Stimulated activated CD8-positive, alpha-beta memory T cell treated with anti-CD3 and anti-CD28 coated beads, Interleukin-4, amount 100 ng/mL, for 4 hours (primary cell): ENCODE data around the gene KCNIP2.
"Not testable (repeated sequence)": the region's sequence is repeated elsewhere in the genome, so short reads cannot be mapped to it uniquely, and the experiment has no call there.

ENCODE experiments used
- DNase-seq, 2 donors: peaks; one replicate each; pipeline ENCODE4 v3.0.0-alpha.2; 2020; ENCODE audit warnings: low read depth in 2 of 2, low spot score in 1 of 2

KCNIP2 gene

DNA sequence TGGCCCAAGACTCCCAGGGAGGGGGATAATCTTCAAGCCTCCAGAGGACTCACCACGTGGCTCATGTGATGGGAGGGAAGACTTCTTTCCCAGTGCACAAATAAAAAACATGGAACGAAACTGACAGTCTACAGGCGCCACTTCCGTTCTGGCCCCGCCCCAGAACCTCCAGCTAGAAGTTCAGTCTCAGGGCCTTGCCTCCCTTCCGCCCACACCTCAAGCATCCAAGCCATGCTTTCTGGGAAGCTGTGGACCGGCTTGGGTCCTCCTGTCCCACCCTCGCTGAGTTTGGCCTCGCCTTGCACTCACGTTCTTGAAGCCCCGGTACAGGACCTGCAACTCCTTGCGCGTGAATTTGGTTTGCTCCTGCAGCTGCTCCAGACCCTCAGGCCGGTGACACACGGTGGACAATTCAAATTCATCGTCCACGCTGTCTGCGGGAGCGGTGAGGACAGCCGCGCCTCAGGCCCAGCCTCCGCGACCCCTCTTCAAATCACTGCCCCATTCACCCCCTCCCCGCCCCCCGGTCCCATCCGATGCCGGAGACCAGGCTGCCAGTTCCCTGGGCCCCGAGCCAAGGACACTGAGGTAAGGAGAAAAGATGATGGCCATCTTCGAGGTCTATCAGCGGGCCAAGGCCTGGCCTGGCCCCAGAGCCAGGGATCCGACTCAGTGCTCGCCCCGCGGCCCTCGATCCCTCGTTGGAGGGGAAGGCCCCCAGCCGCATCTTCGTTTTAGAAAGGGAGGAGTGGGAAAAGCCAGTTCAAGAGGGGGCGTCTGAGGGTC lies 14.6 kb downstream of the KCNIP2 start:
- no peak for DNase-seq

DNA sequence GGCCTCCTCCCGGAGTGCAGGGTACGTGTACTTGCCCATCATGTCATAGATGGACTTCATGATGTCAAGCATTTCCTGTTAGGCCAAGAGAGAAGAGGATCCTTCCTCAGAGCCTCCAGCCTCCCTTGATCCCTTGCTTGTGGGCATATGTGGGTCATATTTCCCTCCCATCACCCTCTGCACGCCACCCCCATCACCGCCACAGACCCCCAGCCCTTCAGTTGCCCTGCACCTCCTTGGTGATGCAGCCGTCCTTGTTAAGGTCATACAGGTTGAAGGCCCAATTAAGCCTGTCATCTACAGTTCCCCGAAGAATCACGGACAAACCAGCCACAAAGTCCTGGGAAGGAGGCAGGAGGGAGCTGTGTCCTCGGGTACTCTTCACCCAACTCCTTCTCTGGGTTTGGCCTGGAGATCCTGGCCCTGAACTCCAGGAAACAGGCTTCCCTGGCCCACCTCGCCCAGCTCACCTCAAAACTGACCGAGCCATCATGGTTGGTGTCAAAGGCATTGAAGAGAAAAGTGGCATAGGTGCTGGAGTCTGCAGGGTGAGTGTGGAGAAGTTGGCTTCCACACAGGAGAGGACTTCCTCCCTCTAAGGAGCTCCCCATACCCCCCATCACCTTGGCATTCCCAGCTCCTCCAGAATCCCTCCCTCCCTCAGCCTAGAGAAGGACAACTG lies 15.5 kb downstream of the KCNIP2 start:
- no peak for DNase-seq

DNA sequence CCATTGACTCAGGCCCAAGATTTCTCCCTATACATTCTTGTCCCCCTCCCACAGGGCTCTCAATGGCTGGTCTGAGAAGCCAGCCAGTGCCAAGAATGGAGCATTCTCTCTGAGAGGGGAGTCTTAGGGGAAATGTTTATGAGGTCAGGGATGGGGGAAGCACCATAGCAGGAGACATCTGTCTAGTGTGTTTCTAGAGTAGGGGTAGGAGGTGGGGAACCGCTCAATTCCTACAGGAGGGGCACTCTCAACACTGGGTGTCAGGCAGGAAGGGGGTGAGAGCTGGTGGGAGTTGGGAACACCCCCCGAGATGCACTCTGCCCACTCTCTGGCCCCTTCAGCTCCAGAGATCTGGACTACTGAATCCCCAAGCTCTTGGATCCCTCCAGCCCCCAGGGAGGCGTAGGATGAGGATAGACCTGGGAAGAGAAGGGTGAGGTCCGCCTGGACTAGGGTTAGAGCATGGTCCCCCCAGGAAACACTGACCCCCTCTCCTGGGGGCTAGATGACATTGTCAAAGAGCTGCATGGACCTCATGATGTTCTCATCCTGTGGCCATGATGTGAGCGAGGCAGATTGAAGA lies 16.7 kb downstream of the KCNIP2 start:
- no peak for DNase-seq

DNA sequence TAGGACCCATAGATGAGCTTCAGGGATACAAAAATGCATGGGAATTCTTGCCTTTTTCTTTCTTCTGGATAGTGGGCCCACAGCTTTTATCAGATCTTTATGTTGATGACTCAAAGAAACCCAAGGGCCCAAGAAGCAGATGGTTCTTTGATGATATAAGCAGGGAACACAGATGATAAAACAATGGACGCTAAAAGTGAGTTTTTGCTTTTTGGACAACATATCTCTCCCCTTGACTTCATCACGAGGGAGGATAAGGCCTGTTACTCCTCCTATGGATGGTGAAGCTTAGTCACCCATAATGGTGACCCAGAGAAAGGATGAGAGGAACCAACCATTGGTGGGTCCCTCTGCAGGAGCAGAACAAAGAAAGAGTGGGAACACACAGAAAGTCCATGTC lies 18.9 kb downstream of the KCNIP2 start:
- DNase-seq: no peak

DNA sequence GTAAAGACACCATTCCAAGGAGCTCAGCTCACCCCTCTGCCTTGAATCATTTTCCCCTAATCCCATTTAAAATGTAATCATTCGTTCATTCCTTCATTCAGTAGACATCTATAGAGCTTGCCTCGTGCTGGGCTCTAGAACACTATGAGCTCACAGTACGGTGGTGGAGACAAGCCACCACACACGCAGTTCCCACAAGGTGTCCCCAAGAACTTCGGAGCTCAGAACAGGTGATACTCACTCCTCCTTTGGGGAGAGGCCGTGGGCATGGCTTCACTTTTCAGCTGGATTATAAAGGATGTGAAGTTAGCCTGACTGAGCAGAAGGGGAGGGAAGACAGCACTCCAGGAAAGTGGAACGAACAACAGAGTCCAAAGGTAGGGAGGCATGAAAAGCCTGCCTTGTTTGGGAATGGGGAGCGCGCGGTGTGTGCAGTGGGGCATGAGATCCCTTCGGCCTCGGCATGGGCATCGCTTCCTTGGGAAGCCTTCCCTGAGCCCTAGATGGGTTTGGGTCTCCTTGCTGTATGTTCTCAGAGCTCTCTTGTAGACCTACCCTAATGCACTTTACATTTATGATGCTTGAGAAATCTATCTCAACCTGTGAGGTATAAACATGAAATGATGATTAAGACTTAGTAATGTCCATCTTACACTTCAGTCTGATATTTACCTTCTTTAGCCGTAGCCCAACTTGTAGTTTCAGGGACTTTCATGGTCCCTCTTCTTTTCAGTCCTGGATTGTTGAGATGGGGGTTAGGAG lies 24.5 kb downstream of the KCNIP2 start:
- no peak for DNase-seq

DNA sequence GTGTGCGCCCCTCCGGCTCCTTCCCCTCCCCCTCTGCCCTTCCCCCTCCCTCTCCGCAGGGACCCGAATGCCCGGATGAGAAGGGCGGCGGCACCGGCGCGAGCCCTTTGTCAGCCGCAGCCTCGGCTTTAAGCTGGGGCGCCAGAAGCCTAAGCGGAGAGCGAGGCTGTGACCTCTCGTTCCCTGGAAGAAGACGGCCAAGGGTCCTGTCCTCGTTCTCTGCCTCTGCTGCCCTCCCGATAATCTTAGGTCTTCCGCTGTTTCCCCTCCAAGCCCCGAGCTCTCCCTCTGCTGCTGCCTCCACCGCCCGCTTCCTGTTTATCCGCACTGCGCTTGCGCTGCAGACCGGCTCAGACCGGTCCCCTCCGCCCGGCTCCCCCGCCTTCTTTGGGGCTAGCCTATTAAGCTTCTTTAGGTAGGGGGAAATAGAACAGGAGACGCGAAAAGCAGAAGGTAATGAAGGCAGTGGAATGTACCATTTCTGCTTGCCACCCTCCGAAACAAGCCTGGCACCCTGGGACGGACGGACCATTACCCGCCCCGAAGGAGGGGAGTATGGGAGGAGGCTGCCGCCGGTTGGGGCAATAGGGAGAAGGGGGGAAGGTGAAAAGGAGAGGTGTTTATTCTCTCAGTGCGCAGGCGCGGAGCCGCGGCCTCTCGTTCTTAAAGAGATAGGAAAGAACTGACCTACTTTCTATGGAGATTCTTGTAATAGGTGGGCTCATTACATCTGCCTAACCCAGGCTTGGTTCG lies 25.3 kb downstream of the KCNIP2 start, which contains the start of gene OGA:
Gene OGA (minus strand): TSS at position 326 of the 753 bp plus-strand sequence. CDS start 422 bp downstream, outside the sequence.
- peak; percentile 94 to 95 for DNase-seq

DNA sequence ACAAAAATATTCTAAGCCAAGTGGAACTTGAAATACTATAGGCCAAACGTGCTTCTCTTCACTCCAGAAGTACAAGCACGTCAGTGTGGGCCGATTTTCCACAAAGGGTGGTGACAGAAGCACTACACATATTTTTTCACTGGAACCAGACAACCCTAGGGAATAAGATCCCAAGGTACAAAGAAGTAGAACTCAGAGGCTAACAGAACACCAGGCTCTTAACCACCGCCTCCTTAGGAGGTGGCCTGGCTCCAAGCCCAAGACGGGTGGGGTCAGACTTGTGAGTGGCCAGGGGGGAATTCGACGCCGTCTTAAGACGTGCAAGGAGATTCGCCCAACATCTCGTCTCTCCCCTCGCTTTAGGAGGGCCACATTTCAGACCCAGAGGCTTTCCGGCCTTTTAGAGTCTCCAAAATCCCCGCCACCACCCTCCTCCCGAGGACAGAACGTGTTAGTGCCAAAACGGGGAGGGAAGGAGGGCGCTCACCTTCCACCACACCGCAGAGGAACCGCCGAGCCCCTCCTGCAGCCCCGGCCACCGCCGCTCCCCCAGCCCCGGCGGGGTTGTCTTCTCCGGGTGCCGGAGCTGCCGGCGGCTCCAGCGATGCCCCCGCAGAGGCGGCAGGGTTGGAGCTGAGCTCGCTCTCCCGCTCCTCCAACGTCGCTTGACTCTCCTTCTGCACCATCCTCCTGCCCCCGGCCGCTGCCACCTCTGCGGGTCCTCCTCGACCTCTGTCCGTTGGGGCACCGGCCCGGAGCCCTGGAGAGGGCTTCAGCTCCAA lies 26.1 kb downstream of the KCNIP2 start:
- no peak for DNase-seq

DNA sequence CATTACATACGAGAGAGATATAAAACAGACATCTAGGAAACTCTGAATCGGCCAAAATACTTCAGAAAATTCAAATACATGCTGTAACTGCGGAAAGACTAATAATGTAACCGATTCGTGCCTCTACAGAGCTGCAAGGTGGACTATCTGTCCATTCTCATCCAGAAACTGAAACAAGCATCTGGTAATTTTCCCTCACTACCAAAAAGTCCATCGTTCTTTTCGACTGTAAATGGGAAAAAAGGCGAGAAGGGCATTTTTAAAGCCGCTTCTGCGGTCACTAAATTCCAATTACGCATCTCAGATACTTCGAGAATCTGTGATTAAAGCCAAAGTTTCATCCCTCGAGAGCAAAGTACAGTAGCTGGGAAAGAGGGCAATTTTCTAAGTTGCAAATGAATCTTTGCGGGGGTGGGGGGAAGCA lies 26.7 kb downstream of the KCNIP2 start:
- no peak for DNase-seq

DNA sequence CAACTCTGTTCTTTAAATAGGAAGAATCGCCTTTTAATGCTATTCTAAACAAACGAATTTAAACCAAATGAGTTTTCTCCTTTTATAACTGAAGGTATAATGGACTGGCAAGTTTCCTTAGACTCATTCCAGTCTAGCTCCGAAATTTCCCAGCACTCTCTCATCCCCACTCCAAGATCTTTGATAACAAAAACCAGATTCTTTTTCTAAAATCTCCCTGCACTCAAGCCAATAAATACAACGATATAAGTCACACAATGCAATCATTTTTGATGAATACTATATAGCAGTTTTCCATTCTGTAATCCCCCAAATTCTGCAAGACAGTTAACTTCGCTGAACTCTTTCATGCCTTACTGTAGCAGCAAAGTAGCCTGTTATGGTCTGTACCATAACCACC lies 27.2 kb downstream of the KCNIP2 start:
- DNase-seq: no peak

DNA sequence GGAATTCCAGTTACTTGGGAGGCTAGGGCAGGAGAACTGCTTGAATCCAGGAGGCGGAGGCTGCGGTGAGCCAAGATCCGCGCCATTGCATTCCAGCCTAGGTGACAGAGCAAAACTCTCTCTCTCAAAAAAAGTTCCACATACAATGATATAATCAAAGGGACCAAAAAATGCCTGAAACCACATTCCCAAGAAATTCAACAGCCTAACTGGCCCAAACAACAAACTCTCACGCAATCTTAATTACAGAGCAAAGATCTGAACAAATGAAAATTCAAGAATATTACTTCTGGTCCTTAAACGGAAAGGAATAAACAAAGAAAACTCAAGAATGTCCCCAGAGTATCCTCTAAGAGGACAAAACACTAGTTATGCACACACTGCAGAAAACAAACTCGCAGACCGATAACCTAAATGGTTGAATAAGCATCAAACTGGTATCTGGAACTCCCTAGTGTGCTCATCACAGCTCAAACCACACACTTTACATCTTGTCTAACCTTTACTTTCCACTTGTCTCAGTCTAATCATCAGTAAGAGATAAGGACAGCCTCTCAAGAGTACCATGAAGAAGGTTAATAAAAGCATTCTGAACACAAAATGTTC lies 29.0 kb downstream of the KCNIP2 start:
- no peak for DNase-seq

DNA sequence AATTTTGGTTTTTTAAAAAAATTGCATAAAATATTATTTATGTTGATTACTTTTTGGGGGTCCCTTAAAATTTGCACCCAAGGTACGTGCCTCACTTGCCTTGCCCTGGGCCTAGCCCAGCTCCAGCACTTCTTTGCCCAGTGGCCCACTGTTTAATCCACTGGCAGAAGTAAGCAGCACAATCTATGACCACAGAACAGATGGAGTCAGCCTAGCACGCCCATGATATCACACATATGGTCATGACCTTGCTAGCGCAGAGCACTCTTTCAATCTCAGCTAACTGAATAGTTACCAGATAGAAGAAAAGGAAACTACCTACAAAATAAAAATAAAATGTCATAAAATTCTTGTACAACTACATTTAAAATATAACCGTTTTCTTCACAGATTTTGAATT lies 31.0 kb downstream of the KCNIP2 start:
- no peak for DNase-seq

DNA sequence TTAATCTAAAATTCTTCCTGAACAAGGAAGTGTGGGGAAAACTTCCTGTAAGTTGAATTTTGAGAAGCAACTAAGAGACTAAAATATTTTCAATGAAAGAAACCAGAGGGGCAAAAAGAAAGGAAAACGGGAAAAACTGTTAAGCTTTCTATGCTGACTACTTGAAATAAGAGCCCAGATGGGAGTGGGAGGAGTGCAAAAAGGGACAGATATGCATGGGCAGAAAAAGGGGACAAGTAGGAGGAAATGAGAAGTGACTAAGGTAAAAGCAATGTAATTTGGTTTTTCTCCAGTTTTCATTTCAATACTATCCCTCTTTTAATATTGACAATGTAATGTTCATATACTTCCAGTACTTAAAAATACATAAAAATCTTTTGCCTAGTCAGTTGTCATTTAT lies 36.4 kb downstream of the KCNIP2 start:
- no peak for DNase-seq

DNA sequence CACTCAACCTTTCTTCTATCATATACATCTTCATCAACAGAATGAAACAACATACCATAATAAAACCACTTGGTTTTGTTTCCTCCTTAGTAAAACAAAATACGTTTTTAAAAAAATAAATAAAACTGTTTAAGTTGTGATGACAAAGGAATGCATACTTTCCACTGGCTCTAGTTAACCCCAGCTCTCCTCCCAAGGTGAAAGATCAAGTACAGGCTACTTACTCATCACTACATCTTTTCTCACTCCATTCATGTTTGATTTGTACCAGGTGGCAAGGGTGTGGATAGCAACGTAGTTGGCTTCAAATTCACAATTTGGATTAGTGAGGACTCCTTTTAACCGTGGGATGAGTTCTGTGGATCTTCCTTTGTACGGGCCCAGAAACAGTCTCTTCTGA lies 40.1 kb downstream of the KCNIP2 start:
- no peak for DNase-seq

DNA sequence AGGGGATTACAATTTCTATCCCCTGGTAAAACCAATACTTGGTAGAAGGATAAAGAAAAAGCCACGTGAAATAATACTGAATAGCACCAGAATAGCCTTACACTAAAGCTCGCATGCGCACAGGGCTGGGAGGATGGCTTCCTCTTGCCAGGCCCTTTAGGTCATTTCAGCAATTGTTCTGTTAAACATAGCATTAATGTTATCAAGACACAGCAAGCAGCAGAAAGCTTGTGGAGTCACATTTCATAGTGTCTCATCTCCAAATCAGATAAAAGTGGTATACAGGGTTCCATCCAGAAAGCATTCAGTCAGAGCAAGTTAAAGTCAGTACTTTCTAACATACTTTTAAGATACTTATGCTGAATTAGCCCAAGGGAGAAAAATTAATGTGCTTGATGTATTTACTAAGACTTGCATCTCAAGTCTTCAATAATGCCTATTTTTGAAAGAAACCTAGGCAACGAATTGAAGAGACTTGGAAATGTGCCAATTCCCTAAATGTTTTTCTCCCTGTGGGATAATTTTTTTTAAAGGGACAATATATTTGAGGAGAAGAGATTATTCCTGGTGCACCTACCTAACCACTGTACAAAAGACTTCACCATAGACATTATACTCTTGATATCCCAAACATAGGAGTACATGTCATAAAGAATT lies 46.1 kb downstream of the KCNIP2 start:
- no peak for DNase-seq

DNA sequence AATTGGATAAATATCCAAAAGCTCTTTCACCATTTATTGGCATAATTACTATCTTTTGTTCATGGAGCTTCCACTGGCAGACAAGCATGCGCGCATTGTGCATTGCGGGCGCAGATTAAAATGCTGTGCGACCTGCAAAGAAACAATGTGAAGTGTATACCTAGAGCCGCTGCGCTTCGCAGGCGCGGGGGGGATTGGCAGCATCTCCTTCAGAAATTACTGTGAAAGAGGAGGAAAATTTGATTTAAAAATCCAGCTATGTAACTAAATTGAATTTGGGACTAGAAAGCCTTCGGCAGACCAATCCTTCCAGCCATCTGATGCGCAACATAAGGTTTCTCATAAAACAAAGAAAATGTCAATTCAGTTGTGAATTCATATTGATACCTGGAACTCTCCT lies 50.1 kb downstream of the KCNIP2 start:
- DNase-seq: no peak

DNA sequence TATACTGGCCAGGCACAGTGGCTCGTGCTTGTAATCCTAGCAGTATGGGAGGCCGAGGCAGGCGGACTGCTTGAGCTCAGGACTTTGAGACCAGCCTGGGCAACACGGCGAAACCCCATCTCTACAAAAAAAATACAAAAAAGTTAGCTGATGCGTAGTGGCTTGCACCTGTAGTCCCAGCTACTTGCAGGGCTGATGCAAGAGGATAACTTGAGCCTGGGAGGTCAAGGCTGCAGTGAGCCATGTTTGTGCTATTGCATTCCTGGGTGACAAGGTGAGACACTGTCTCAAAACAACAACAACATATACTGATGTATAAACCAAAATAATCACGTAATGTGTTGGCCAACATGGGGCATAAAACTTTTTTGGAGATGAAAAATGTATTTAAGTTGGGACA lies 53.9 kb downstream of the KCNIP2 start:
- DNase-seq: no peak

DNA sequence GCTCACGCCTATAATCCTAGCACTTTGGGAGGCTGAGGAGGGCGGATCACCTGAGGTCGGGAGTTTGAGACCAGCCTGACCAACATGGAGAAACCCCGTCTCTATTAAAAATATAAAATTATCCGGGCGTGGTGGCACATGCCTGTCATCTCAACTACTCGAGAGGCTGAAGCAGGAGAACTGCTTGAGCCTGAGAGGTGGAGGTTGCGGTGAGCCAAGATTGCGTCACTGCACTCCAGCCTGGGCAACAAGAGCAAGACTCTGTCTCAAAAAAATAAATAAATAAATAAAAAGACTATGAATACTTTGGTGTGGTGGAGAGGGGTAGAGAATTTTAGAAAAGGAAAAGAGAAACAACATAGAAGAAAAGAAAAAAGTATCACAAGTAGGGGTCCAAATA lies 54.4 kb downstream of the KCNIP2 start:
- not testable (repeated sequence) for DNase-seq

DNA sequence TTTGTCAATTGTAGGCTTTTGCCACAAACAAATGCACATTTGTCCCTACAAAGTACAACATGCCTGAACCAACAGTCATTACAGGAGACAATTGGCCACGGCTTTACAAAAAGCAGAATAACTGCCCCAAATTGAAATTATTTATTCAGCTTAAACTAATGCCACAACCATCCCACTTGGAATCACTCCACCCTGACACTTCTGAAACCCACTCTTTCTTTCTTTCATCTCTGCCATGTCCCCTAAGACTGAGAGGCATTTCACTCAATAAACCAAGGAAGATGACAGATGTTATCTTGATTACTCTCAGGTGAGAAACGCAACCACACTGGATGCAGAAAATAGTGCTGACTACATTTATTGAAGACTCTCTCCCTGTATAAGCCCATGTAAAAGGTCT lies 57.8 kb downstream of the KCNIP2 start:
- DNase-seq: no peak

DNA sequence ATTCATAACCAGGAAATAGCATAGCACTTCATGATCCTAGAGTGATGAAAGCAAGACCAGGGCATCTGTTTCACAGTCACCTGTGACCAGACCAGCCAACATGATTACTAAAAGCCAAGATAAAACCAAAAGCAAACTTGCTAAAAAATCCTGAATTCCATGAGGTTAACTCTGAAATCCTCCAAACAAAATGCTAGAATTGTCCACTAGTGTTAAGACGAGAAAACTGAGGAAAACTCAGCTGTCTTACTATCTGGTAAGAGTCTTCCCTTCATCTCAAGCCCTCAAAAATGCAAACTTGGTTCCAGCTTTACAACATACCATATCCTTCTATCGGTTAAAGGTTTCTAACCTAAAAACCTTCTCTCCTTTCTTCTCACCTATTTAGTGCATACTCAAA lies 59.0 kb downstream of the KCNIP2 start:
- DNase-seq: no peak
